ENCODE results near the gene TACR2.

DNA sequence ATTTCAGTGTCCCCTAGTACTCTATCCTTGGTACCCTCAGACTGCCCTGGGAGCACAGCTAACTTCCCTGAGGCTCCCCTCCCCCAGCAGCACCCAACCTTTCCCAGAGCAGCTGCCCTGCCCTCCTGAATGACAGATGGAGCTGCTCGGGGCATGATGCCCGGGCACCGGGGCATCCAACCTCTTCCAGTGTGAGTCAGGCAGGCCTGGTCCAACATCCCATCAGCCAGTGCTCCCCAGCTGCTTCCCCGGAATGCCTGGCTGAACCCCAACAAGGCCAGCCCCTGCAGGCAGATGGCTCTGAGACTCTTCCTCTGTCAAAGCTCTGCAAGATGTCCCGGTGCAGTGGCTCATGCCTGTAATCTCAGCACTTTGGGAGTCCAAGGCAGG lies 22.6 kb upstream of the TACR2 start:
- TF ChIP-seq IKZF1 (IDR thresholded peaks at IDR 0.05) (no peak), ZNF615 (CRISPR knock-in tag; IDR thresholded peaks at IDR 0.05; ENCODE audit: borderline replicate concordance) (no peak), ZNF577 (CRISPR knock-in tag; IDR thresholded peaks at IDR 0.05; ENCODE audit: borderline replicate concordance, low read depth) (no peak), KAT7 (CRISPR knock-in tag; IDR thresholded peaks at IDR 0.05; ENCODE audit: borderline replicate concordance) (no peak)
- TF ChIP-seq, protein P1, sequence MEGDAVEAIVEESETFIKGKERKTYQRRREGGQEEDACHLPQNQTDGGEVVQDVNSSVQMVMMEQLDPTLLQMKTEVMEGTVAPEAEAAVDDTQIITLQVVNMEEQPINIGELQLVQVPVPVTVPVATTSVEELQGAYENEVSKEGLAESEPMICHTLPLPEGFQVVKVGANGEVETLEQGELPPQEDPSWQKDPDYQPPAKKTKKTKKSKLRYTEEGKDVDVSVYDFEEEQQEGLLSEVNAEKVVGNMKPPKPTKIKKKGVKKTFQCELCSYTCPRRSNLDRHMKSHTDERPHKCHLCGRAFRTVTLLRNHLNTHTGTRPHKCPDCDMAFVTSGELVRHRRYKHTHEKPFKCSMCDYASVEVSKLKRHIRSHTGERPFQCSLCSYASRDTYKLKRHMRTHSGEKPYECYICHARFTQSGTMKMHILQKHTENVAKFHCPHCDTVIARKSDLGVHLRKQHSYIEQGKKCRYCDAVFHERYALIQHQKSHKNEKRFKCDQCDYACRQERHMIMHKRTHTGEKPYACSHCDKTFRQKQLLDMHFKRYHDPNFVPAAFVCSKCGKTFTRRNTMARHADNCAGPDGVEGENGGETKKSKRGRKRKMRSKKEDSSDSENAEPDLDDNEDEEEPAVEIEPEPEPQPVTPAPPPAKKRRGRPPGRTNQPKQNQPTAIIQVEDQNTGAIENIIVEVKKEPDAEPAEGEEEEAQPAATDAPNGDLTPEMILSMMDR (CRISPR knock-in tag; IDR thresholded peaks at IDR 0.05), result no peak
- TF ChIP-seq, protein P2, sequence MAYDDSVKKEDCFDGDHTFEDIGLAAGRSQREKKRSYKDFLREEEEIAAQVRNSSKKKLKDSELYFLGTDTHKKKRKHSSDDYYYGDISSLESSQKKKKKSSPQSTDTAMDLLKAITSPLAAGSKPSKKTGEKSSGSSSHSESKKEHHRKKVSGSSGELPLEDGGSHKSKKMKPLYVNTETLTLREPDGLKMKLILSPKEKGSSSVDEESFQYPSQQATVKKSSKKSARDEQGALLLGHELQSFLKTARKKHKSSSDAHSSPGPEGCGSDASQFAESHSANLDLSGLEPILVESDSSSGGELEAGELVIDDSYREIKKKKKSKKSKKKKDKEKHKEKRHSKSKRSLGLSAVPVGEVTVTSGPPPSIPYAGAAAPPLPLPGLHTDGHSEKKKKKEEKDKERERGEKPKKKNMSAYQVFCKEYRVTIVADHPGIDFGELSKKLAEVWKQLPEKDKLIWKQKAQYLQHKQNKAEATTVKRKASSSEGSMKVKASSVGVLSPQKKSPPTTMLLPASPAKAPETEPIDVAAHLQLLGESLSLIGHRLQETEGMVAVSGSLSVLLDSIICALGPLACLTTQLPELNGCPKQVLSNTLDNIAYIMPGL (CRISPR knock-in tag; IDR thresholded peaks at IDR 0.05; ENCODE audit: borderline replicate concordance in 1 of 2, low read depth in 1 of 2), result no peak
- TF ChIP-seq, protein P3, sequence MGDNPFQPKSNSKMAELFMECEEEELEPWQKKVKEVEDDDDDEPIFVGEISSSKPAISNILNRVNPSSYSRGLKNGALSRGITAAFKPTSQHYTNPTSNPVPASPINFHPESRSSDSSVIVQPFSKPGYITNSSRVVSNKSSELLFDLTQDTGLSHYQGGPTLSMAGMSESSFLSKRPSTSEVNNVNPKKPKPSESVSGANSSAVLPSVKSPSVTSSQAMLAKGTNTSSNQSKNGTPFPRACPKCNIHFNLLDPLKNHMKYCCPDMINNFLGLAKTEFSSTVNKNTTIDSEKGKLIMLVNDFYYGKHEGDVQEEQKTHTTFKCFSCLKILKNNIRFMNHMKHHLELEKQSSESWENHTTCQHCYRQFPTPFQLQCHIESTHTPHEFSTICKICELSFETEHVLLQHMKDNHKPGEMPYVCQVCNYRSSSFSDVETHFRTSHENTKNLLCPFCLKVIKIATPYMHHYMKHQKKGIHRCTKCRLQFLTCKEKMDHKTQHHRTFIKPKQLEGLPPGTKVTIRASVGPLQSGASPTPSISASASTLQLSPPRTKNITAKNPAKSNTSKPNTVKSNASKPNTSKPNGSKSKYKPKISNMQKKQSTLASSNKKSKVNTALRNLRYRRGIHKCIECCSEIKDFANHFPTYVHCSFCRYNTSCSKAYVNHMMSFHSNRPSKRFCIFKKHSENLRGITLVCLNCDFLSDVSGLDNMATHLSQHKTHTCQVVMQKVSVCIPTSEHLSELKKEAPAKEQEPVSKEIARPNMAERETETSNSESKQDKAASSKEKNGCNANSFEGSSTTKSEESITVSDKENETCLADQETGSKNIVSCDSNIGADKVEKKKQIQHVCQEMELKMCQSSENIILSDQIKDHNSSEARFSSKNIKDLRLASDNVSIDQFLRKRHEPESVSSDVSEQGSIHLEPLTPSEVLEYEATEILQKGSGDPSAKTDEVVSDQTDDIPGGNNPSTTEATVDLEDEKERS (CRISPR knock-in tag; IDR thresholded peaks at IDR 0.05), result no peak
- TF ChIP-seq, protein P4, sequence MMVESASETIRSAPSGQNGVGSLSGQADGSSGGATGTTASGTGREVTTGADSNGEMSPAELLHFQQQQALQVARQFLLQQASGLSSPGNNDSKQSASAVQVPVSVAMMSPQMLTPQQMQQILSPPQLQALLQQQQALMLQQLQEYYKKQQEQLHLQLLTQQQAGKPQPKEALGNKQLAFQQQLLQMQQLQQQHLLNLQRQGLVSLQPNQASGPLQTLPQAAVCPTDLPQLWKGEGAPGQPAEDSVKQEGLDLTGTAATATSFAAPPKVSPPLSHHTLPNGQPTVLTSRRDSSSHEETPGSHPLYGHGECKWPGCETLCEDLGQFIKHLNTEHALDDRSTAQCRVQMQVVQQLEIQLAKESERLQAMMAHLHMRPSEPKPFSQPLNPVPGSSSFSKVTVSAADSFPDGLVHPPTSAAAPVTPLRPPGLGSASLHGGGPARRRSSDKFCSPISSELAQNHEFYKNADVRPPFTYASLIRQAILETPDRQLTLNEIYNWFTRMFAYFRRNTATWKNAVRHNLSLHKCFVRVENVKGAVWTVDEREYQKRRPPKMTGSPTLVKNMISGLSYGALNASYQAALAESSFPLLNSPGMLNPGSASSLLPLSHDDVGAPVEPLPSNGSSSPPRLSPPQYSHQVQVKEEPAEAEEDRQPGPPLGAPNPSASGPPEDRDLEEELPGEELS (CRISPR knock-in tag; IDR thresholded peaks at IDR 0.05), result no peak

Data from HepG2 (cell line).